HepG2 (cell line): ENCODE data around the gene G6PC3. TPM values are rescaled to one million over a fixed set of nuclear protein-coding genes. Genes with fewer than 3 reads are reported as not detected.
A peak's percentile ranks its signal among the peaks of the same experiment; 100 is the strongest.

Source experiments
- ETV5 ChIP-seq: IDR thresholded peaks from 2 replicates; pipeline ENCODE4 v1.6.1; 2018; ENCODE audit warnings: missing biosample characterization, missing genetic modification reagents, inconsistent platforms, borderline replicate concordance
- EZH2 ChIP-seq: conservative IDR thresholded peaks from 2 replicates; pipeline ENCODE4 v1.6.1; 2012; ENCODE audit warnings: mild to moderate bottlenecking, low read depth, low read length, moderate library complexity
- HDAC1 ChIP-seq: sonication (generic); formaldehyde crosslinking; IDR thresholded peaks from 2 replicates; pipeline ENCODE4 v1.5.1; 2020; ENCODE audit warnings: mild to moderate bottlenecking, missing genetic modification reagents
- JUN ChIP-seq: sonication (generic); formaldehyde crosslinking; IDR thresholded peaks from 2 replicates; pipeline ENCODE4 v1.4.0; 2020; ENCODE audit warnings: mild to moderate bottlenecking, missing genetic modification reagents
- LBX2 ChIP-seq: sonication (generic); formaldehyde crosslinking; IDR thresholded peaks from 2 replicates; pipeline ENCODE4 v1.5.0; 2020; ENCODE audit warnings: missing genetic modification reagents, mild to moderate bottlenecking, borderline replicate concordance
- MEIS1 ChIP-seq: sonication (generic); formaldehyde crosslinking; IDR thresholded peaks from 2 replicates; pipeline ENCODE4 v1.9.0; 2021; ENCODE audit warnings: mild to moderate bottlenecking, missing genetic modification reagents, moderate library complexity, borderline replicate concordance
- NFE2L1 ChIP-seq: sonication (generic); formaldehyde crosslinking; IDR thresholded peaks from 2 replicates; pipeline ENCODE4 v1.4.0; 2020; ENCODE audit warnings: missing genetic modification reagents, mild to moderate bottlenecking, borderline replicate concordance
- PHF5A ChIP-seq: IDR thresholded peaks from one replicate; pipeline ENCODE4 v1.6.1; 2018; ENCODE audit warnings: low read depth, missing genetic modification reagents; ENCODE audit not compliant: unreplicated experiment
- SIN3B ChIP-seq: fragments of 150-350 bp; IDR thresholded peaks from 2 replicates; pipeline ENCODE4 v1.6.1; 2014; ENCODE audit warnings: low read length
- ZBTB21 ChIP-seq: sonication (generic); formaldehyde crosslinking; IDR thresholded peaks from 2 replicates; pipeline ENCODE4 v1.4.0; 2020; ENCODE audit warnings: missing genetic modification reagents
- ZFAT ChIP-seq: sonication (generic); formaldehyde crosslinking; conservative IDR thresholded peaks from 2 replicates; pipeline ENCODE4 v1.8.1; 2023; ENCODE audit warnings: missing genetic modification reagents, inconsistent platforms
- ZFX ChIP-seq: sonication (generic); formaldehyde crosslinking; IDR thresholded peaks from 2 replicates; pipeline ENCODE4 v1.4.0; 2020; ENCODE audit warnings: mild to moderate bottlenecking, low read depth, missing genetic modification reagents, moderate library complexity
- ZNF713 ChIP-seq: sonication (generic); formaldehyde crosslinking; IDR thresholded peaks from 2 replicates; pipeline ENCODE4 v1.4.0; 2020; ENCODE audit warnings: mild to moderate bottlenecking, missing genetic modification reagents
- ZNF724P ChIP-seq: sonication (generic); formaldehyde crosslinking; IDR thresholded peaks from 2 replicates; pipeline ENCODE4 v1.8.0; 2022; ENCODE audit warnings: missing genetic modification reagents, borderline replicate concordance
- polyA plus RNA-seq, 8 experiments: library from polyadenylated mRNA; depleted of rRNA in 3 of 8; stranded (reverse) in 7 of 8; unstranded in 1 of 8; fragments of >200 nt; fragmentation: Illumina TruSeq in 4 of 8; extraction: Trizol in 4 of 8; gene quantifications; 2 replicates each; pipeline versions ENCODE4 v1.2.1 to v1.2.3, GENCODE V29; 2011 to 2016; ENCODE audit warnings: low read depth in 4 of 8, missing spikeins in 1 of 8, mixed read lengths in 1 of 8; ENCODE audit not compliant: insufficient read depth in 1 of 8
- total RNA-seq, 5 experiments: library from RNA; depleted of rRNA; stranded (reverse); fragments of >200 nt; fragmentation: Illumina TruSeq; extraction: Trizol; gene quantifications; 2 replicates each; pipeline ENCODE4 v1.2.3, GENCODE V29; 2016; ENCODE audit warnings: low read depth in 1 of 5
- TF ChIP-seq, protein P1 (sequence below): IDR thresholded peaks from 2 replicates; pipeline ENCODE4 v1.6.1; 2012; ENCODE audit warnings: low read length, improper control_type of control experiment
- TF ChIP-seq, protein P2 (sequence below): sonication (generic); formaldehyde crosslinking; IDR thresholded peaks from 2 replicates; pipeline ENCODE4 v1.8.1; 2023; ENCODE audit warnings: missing genetic modification reagents, mild to moderate bottlenecking, borderline replicate concordance
- TF ChIP-seq, protein P3 (sequence below): sonication (generic); formaldehyde crosslinking; IDR thresholded peaks from 2 replicates; pipeline ENCODE4 v1.5.0; 2020; ENCODE audit warnings: mild to moderate bottlenecking, missing genetic modification reagents
- TF ChIP-seq, protein P4 (sequence below): IDR thresholded peaks from 2 replicates; pipeline ENCODE4 v1.6.1; 2016; ENCODE audit warnings: missing compliant biosample characterization, missing genetic modification reagents, borderline replicate concordance
- TF ChIP-seq, protein P5 (sequence below): sonication (generic); formaldehyde crosslinking; IDR thresholded peaks from 2 replicates; pipeline ENCODE4 v1.5.0; 2020; ENCODE audit warnings: missing genetic modification reagents

Gene G6PC3
- total and polyA plus RNA-seq, 2 of the 13 experiments (the other 11 are each of a cell fraction or from before 2014, with no cell fraction given), result 38.5 to 75.8 TPM

GRCh38 chr17:44110823-44111633 is 40.5 kb downstream of the G6PC3 start (continued):
- TF ChIP-seq, protein P1, sequence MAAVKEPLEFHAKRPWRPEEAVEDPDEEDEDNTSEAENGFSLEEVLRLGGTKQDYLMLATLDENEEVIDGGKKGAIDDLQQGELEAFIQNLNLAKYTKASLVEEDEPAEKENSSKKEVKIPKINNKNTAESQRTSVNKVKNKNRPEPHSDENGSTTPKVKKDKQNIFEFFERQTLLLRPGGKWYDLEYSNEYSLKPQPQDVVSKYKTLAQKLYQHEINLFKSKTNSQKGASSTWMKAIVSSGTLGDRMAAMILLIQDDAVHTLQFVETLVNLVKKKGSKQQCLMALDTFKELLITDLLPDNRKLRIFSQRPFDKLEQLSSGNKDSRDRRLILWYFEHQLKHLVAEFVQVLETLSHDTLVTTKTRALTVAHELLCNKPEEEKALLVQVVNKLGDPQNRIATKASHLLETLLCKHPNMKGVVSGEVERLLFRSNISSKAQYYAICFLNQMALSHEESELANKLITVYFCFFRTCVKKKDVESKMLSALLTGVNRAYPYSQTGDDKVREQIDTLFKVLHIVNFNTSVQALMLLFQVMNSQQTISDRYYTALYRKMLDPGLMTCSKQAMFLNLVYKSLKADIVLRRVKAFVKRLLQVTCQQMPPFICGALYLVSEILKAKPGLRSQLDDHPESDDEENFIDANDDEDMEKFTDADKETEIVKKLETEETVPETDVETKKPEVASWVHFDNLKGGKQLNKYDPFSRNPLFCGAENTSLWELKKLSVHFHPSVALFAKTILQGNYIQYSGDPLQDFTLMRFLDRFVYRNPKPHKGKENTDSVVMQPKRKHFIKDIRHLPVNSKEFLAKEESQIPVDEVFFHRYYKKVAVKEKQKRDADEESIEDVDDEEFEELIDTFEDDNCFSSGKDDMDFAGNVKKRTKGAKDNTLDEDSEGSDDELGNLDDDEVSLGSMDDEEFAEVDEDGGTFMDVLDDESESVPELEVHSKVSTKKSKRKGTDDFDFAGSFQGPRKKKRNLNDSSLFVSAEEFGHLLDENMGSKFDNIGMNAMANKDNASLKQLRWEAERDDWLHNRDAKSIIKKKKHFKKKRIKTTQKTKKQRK, result no peak
- TF ChIP-seq NFE2L1 (no peak), LBX2 (CRISPR knock-in tag) (peak; percentile 74; the same call in 1 of the 2 replicates), ZNF724P (CRISPR knock-in tag) (0 out of 2 replicates have a peak, but pooled peaks have one; percentile 89), HDAC1 (CRISPR knock-in tag) (peak; percentile 99), ZFAT (CRISPR knock-in tag) (no peak), JUN (CRISPR knock-in tag) (peak; percentile 90), ZFX (peak; percentile 95), MEIS1 (CRISPR knock-in tag) (peak; percentile 99), ZBTB21 (CRISPR knock-in tag) (peak; percentile 65), PHF5A (CRISPR knock-in tag) (peak; percentile 94), ZNF713 (peak; percentile 90; the same call in 1 of the 2 replicates), ETV5 (CRISPR knock-in tag) (peak; percentile 86; the same call in 1 of the 2 replicates), EZH2 (no peak), SIN3B (peak; percentile 70)
- TF ChIP-seq, protein P2, sequence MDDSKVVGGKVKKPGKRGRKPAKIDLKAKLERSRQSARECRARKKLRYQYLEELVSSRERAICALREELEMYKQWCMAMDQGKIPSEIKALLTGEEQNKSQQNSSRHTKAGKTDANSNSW (CRISPR knock-in tag), result no peak; the same call in 1 of the 2 replicates
- TF ChIP-seq, protein P3, sequence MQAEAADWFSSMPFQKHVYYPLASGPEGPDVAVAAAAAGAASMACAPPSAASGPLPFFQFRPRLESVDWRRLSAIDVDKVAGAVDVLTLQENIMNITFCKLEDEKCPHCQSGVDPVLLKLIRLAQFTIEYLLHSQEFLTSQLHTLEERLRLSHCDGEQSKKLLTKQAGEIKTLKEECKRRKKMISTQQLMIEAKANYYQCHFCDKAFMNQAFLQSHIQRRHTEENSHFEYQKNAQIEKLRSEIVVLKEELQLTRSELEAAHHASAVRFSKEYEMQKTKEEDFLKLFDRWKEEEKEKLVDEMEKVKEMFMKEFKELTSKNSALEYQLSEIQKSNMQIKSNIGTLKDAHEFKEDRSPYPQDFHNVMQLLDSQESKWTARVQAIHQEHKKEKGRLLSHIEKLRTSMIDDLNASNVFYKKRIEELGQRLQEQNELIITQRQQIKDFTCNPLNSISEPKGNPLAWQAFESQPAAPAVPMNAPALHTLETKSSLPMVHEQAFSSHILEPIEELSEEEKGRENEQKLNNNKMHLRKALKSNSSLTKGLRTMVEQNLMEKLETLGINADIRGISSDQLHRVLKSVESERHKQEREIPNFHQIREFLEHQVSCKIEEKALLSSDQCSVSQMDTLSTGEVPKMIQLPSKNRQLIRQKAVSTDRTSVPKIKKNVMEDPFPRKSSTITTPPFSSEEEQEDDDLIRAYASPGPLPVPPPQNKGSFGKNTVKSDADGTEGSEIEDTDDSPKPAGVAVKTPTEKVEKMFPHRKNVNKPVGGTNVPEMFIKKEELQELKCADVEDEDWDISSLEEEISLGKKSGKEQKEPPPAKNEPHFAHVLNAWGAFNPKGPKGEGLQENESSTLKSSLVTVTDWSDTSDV (CRISPR knock-in tag), result peak; percentile 72; the same call in 1 of the 2 replicates
- TF ChIP-seq, protein P4, sequence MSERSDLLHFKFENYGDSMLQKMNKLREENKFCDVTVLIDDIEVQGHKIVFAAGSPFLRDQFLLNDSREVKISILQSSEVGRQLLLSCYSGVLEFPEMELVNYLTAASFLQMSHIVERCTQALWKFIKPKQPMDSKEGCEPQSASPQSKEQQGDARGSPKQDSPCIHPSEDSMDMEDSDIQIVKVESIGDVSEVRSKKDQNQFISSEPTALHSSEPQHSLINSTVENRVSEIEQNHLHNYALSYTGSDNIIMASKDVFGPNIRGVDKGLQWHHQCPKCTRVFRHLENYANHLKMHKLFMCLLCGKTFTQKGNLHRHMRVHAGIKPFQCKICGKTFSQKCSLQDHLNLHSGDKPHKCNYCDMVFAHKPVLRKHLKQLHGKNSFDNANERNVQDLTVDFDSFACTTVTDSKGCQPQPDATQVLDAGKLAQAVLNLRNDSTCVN (CRISPR knock-in tag), result no peak; the same call in 1 of the 2 replicates
- TF ChIP-seq, protein P5, sequence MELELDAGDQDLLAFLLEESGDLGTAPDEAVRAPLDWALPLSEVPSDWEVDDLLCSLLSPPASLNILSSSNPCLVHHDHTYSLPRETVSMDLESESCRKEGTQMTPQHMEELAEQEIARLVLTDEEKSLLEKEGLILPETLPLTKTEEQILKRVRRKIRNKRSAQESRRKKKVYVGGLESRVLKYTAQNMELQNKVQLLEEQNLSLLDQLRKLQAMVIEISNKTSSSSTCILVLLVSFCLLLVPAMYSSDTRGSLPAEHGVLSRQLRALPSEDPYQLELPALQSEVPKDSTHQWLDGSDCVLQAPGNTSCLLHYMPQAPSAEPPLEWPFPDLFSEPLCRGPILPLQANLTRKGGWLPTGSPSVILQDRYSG (CRISPR knock-in tag), result no peak; the same call in 1 of the 2 replicates
